HL-60/S4 treated with phorbol 12-myristate 13-acetate at 8.2 ng/mL for 4 days and 3 days (cell line): ENCODE measurements around the gene POLN.

Source experiments
- in situ Hi-C: fragments of 300-500 bp; cut with MboI; formaldehyde crosslinking; loops from 2 replicates; pipeline ENCODE4 v1.15.0; 2022; ENCODE audit warnings: low sequenced_read_pairs

POLN gene

GRCh38 chr4:2252530-2253091 is 10.7 kb upstream of the POLN start:
- in situ Hi-C loops: no loop called here

DNA sequence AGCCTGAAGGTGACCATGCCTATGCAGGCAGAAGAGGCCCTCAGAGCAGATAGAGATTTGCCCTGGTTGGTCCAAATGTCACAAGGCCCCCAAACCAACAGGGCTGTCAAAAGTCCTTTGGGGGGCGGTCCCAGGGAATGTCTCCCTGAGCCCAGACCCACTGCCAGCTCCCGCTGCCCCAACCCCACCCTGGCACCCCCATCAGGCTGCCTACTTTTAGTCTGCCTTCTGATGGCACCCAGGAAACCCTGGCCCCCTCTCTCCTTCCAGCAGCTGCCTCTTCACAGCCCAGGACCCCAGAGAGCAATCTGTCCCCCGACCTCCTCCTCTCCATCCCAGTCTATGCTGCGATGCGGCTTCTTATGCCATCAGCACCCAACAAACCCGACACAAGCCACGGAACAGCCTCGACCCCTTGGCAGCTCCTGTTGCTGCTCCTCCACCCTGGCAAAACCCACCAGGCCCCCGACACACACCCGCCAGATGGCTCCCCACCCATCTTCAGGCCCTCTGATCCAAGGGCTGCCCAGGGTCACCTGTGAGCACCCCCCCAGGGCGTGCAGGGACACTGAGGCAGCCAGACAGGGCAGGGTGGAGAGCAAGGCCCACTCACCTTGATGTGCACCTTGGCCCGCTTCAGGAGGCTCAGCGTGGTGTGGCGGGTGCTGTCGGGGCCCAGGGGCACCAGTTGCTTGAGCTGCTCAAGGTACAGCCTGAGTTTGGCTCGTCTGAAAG is 10.0 kb upstream of the POLN start:
- in situ Hi-C loops: no loop called here

- in situ Hi-C loops: no loop called here
Measured at GRCh38 chr4:2251073-2251794, 9.3 kb upstream of the POLN start.

DNA sequence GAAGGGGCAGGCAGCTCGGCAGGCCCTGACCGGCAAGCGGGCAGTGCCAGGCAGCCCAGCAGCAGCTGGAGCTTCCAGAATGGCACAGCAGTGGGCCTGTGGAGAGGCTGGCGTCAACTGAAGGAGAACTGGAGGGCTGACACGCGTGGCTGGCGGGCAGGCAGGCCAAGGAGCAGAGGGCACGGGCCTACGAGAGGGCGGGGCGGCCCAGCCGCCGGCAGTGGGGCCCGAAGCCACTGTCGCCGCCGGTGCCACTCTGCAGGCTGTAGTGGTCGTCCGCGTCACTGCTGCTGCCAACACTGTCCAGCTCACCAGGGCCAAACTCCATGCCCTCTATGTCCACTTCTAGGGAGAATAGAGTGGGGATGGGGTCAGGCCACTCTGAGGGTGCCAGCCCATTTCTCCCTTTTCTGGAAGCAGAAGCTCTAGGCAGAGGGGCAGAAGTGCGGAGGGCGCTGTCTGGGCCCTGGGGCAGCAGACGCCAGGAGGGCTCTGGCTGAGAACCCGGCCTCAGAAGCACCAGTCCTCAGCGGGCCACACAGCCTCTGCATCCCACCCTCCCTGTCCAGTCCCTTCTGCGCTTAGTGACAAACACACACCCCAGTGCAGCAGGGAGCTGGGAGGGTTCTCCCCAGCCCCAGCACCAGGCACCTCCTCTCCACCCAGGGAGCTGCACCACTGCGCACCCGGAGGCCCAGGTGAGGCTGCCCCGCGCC is 8.6 kb upstream of the POLN start:
- in situ Hi-C loops: no loop called here

- in situ Hi-C loops: no loop called here
Measured at GRCh38 chr4:2249526-2250356, 7.8 kb upstream of the POLN start.

- in situ Hi-C loops: no loop called here
Measured at GRCh38 chr4:2248821-2249261, 6.9 kb upstream of the POLN start.

DNA sequence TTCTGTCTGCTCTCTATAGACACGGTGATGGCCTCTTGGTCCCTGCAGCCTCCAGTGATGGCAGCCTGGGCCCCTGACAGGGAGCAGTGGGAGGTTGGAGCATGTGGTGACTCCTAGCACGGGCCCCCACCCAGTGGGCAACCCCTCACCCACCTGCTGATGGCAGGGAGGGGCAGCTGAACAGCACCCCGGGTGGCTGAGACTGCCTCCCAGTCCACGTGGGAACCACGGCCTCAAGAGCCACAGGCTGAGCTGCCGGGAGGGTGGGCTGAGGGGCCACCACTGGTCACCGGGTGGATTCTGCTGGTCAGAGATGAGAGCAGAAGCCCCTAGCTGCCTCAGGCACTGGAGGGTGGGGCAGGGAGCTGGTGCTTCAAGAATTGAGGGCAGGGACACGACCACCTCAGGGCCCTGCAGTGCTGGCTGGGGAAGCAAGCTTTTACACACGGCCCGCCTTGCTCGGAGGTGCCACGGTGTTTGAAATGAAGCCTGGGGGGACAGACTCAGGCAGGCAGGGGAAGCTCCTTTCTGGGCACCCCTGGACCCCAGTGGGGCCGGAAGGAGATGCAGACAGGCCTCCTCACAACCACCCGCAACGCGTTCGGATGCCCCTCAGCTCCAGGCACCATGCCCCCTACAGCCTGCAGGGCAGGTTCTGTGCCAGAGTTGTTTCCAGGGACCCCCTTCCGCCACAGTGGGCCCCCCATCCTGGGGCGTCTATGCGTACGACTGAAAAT is 6.3 kb upstream of the POLN start:
- in situ Hi-C loops: no loop called here

- in situ Hi-C loops: no loop called here
Measured at GRCh38 chr4:2247128-2248043, 5.5 kb upstream of the POLN start.

DNA sequence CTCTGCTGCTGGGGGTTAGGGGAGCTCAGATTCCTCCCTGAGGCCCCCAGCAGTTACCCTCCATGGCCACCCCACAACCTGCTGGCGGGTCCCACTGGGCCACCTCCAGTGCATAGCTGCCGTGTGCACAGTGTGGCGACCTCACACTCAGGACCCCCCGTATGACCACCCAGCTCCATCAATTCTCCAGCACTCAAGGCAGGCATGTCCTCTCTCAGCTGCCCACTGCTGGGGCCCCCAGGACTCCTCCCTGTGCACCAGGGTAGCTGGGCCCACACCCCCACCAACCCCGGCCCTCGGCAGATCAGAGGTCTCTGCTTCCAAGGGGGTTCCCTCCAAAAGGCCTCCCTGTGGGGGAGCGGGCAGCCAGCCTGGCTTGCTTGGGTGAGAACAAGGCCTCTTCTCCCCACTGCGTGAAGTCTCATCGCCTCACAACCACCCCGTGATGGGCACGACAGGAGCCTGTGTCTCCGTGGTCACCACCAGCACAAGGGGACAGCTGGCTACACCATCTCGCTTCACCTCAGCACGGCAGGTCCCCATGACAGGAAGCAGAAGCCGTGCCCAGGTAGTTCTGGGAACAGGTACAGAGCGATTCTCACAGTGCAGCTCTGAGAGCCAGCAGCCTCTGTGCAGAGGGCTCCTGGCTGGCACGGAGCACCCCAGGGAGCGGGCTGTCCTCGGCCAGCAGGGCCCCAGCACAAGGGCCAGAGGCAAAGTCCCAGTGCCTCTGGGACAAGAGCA is 4.6 kb upstream of the POLN start:
- in situ Hi-C loops: no loop called here

DNA sequence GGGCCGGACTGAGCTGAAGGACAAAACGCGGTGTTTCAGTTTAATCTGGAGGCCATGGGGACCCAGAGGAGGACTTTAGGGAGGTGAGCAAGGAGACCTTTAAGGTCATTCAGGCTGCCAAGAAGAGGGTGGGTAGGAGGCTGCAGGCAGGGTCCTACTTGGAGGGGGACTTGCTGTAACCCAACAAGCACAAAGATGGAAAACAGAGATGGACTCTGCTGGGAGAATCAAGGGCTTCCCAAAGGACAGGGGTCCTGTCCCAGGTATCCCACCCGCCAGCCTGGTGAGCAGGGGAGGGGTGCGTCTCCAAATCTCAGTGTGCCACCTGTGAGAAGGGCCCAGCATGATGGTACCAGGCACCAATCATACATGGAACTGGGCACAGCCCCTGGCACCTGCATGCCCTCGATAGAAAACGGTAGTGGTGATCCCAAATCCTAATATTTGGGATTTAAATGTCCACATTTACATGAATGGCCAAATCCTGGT is 3.9 kb upstream of the POLN start:
- in situ Hi-C loops: no loop called here

DNA sequence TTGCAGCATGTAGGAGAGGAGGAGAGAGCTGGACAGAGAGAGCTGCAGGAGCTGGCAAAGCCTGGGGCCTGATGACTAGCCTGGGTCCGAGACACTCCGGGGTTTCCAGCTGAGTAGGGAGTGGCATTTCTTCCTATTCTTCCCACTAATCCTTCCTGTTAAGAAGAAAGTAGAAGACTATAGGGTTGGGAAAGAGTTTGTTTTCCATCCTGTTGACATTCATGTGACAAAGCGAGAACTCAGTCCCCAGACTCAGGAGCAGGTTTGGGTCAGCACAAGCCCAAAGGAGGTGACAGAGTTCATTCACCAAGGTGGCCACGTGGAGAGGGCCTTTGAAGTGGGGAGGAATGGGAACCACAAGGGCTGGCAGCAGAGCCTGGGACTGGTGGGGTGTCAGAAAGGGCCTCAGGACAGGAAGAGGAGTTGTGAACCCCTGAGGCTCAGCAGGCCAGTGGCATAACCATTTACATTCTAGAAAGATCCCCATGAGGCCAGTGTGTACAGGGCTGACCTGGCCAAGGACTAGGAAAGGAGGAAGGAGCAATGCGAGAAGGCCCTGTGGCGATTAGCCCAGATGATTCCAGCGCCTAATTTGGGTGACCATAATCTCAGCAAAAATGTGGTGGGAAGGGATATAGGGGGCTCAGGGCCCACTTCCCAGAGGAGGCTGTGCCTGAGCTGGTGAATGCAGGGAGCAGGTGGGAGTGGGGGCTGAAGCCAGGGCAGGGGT is 3.3 kb upstream of the POLN start:
- in situ Hi-C loops: no loop called here

DNA sequence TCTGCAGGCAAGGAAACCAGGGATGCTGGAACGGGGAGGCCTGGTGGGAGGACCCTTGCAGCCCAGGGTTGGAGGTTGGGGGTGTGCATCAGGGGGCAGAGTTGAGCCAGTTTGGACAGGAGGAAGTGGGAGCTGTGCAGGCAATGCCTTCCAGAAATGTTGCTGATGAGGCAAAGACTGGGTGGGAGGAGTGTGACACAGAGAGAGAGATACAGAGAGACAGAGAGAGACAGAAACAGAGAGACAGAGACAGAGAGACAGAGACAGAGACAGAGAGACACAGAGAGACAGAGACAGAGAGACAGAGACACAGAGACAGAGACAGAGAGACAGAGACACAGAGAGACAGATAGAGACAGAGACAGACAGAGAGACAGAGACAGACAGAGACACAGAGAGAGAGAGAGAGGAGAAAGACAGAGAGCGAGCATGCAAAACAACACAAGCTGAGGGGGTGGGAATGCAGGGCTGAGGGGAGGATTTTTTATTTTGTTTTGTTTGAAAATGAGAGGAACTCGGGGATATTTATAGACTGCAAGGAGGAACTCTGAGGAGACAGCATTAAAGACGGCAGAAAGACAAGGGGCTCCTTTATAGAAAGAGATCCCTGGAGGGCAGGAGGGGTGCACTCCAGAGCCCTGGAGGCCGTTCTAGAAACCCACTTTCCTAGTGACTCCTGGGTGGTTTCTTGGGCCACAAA is 1.9 kb upstream of the POLN start:
- in situ Hi-C loops: no loop called here

- in situ Hi-C loops: no loop called here
Measured at GRCh38 chr4:2241003-2241402, 918 bp downstream of the POLN start.

GRCh38 chr4:2236944-2237666 is 4.8 kb downstream of the POLN start:
- in situ Hi-C loops: no loop called here

- in situ Hi-C loops: no loop called here
Measured at GRCh38 chr4:2231082-2231481, 10.8 kb downstream of the POLN start.

DNA sequence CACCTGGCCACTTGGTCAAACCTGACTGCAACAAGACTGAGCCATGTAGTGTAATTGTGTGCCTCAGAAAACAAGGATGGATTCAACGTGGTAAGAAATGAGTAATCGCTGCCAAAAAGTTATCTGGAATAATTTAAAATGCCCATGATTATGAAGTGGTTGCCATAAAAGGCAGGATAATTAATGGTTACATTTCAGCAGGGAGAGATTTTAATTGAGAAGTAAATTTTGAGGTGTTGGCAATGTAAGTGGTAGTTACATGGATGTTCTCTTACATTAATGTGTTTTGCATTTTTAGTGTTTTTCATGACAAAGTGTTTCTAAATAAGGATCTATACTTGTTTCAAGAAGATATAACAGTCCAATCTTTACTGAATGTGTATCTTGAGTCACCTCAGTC is 15.7 kb downstream of the POLN start:
- in situ Hi-C loops: no loop called here
